Measurements from ENCODE around the gene FTCD.

FTCD gene

DNA sequence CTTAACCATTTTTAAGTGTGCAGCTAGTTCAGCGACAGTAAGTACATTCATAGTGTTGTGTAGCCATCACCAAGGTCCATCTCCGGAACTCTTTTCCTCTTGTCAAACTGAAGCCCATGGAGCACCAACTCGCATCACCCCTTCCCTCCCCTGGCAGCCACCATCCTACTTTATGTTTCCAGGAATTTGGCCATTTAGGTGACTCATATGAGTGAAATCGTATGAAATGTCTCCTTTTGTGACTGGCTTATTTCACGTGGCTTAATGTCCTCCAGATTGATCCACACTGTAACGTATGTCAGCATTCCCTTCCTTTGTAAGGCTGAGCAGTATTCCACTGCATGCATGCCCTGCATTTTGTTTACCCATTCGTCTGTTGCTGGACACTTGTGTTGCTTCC, 55.0 kb downstream of the FTCD start:
- TF ChIP-seq, protein P1, sequence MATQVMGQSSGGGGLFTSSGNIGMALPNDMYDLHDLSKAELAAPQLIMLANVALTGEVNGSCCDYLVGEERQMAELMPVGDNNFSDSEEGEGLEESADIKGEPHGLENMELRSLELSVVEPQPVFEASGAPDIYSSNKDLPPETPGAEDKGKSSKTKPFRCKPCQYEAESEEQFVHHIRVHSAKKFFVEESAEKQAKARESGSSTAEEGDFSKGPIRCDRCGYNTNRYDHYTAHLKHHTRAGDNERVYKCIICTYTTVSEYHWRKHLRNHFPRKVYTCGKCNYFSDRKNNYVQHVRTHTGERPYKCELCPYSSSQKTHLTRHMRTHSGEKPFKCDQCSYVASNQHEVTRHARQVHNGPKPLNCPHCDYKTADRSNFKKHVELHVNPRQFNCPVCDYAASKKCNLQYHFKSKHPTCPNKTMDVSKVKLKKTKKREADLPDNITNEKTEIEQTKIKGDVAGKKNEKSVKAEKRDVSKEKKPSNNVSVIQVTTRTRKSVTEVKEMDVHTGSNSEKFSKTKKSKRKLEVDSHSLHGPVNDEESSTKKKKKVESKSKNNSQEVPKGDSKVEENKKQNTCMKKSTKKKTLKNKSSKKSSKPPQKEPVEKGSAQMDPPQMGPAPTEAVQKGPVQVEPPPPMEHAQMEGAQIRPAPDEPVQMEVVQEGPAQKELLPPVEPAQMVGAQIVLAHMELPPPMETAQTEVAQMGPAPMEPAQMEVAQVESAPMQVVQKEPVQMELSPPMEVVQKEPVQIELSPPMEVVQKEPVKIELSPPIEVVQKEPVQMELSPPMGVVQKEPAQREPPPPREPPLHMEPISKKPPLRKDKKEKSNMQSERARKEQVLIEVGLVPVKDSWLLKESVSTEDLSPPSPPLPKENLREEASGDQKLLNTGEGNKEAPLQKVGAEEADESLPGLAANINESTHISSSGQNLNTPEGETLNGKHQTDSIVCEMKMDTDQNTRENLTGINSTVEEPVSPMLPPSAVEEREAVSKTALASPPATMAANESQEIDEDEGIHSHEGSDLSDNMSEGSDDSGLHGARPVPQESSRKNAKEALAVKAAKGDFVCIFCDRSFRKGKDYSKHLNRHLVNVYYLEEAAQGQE (IDR thresholded peaks at IDR 0.05; ENCODE audit: insufficient read depth in 1 of 2, low read depth in 2 of 2, low read length in 2 of 2): no peak
- TF ChIP-seq SIN3A (IDR thresholded peaks at IDR 0.05; ENCODE audit: borderline replicate concordance, insufficient read depth, low read length): no peak

DNA sequence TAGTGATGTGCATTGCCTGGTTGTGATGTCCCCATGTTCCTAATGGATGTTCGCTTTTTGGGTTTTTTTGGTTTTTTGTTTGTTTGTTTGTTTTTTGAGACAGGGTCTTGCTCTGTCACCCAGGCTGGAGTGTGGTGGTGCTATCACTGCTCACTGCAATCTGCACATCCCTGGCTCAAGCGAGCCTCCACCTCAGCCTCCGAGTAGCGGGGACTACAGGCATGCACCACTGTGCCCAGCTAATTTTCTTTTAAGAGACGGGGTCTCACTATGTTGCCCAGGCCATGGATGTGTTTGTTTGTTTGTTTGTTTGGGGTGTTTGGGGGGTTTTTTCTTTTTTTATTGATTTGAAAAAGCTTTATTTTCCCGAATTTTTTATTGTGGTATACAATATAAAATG, 55.4 kb downstream of the FTCD start:
- TF ChIP-seq TAF1 (IDR thresholded peaks at IDR 0.05; ENCODE audit: borderline replicate concordance, insufficient read depth, low read length) (no peak), SIN3A (IDR thresholded peaks at IDR 0.05; ENCODE audit: borderline replicate concordance, insufficient read depth, low read length) (no peak), FOXP2 (optimal IDR thresholded peaks at IDR 0.05; ENCODE audit: borderline replicate concordance, extremely low read depth, extremely low read length, insufficient read depth) (no peak)

DNA sequence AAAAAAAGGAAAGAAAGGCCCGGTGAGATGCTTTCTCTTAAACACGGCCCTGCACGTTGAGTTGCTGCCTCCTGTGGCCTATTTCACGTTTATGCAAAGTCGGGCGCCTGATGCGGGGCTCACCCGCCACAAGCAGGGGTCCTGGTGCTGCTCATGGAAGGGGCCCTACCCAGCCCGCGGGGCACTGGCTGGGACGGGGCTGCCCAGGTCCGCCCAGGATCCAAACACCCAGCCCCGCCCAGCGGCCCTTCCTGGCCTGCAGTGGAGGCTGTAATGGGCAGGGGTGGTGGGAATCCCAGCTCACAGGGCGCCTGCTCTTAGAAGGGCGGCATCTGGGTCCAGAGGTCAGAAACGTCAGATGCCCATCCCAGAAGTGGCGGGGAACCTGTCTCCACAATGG, 55.9 kb downstream of the FTCD start:
- TF ChIP-seq POLR2AphosphoS5 (IDR thresholded peaks at IDR 0.05; ENCODE audit: low read depth, low read length): no peak
- TF ChIP-seq, protein P1 (IDR thresholded peaks at IDR 0.05; ENCODE audit: insufficient read depth in 1 of 2, low read depth in 2 of 2, low read length in 2 of 2): no peak
- no peak for TF ChIP-seq SIN3A (IDR thresholded peaks at IDR 0.05; ENCODE audit: borderline replicate concordance, insufficient read depth, low read length)
- no peak for TF ChIP-seq FOXP2 (optimal IDR thresholded peaks at IDR 0.05; ENCODE audit: borderline replicate concordance, extremely low read depth, extremely low read length, insufficient read depth)
- TF ChIP-seq TAF1 (IDR thresholded peaks at IDR 0.05; ENCODE audit: borderline replicate concordance, insufficient read depth, low read length): no peak

DNA sequence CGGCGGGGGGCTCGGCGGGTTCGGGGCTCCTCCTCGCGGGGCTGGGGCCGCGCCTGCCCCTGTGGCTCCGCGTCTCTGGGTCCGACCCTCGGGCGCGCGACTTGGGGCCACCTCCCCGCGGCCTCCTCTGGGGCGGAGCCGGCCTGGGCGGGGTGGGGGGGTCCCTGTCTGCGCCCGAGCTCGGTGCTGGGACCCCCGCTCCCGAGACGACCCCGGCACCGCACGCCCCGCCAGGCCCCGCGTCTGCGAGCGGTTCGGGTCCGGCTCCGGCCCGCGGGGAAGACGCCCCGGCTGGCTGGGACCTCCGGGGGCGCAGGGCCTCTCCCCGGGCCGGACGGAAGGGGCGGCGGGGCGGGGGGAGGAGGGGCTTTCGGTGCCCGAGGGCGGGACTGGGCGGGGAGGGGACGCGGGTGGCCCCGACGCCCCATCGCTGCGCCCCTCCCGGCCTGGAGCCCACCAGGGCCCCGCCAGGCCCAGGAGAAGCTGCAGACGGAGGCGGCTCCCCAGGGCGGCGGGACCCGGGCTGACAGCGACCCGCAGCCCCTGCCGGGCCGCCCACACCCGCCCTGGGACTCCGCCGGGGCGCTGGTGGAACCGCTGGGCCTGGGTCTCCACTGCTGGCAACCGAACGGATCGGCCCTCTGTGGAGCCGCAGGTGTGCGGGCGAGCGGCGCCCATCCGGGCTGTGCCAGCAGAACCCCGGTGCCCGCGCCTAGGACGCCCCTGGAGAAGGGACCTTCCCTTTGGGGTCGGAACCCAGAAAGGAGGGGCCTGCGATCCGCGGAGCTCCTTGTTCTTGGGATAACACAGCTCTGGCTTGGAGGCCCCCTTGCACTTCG, 56.9 kb downstream of the FTCD start:
- no peak for TF ChIP-seq SIN3A (IDR thresholded peaks at IDR 0.05; ENCODE audit: borderline replicate concordance, insufficient read depth, low read length)
- no peak for TF ChIP-seq POLR2AphosphoS5 (IDR thresholded peaks at IDR 0.05; ENCODE audit: low read depth, low read length)
- no peak for TF ChIP-seq FOXP2 (optimal IDR thresholded peaks at IDR 0.05; ENCODE audit: borderline replicate concordance, extremely low read depth, extremely low read length, insufficient read depth)
- TF ChIP-seq, protein P1 (IDR thresholded peaks at IDR 0.05; ENCODE audit: insufficient read depth in 1 of 2, low read depth in 2 of 2, low read length in 2 of 2): no peak
- no peak for TF ChIP-seq TAF1 (IDR thresholded peaks at IDR 0.05; ENCODE audit: borderline replicate concordance, insufficient read depth, low read length)

DNA sequence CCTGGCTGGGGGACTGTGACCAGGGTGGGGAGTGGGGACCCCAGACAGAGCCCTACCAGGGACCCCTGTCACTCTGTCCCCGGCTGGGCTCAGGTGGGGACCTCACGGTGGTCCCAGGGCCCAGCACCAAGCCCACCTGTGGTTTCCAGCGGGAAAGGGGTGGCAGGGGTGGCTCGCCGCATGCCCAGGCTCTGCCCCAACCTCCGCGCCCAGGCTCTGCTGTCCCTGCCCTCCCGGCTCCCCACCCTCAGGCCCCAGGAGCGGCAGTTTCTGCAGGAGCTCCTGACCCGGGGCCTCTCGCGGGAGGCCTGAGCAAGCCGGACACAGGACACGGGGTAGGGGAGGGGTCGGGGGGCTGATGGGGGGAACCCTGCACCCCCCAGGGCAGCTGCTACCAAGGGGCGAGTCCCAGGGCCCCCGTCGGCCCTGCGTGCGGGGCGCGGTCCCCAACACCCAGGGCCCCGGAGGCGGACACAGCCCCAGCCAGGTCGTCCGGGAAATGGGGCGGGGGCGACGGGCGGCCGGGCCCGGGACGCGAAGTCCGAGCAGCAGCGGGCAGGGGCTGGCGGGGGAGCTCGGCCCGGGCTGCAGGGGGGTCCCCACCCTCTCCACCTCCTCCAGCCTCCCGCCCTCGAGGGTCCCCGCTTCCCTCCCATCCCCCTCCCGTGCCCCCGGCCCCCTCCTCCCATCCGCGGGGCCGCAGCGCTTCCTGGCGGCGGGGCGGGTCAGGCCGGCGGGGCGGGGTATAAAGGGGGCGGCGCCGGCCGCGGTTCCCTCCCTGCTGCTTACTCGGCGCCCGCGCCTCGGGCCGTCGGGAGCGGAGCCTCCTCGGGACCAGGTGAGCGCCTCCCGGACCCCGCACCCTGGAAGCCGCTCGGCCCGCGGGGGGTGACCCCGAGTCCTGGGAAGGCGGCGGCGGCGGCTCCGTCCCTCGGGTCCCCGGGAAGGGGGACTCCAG, 57.8 kb downstream of the FTCD start, which contains the start of gene COL6A2:
COL6A2 (plus strand) TSS at position 777 of the 958 bp plus-strand sequence.
- TF ChIP-seq FOXP2 (optimal IDR thresholded peaks at IDR 0.05; ENCODE audit: borderline replicate concordance, extremely low read depth, extremely low read length, insufficient read depth): no peak
- TF ChIP-seq POLR2AphosphoS5 (IDR thresholded peaks at IDR 0.05; ENCODE audit: low read depth, low read length): peak; percentile 66
- no peak for TF ChIP-seq SIN3A (IDR thresholded peaks at IDR 0.05; ENCODE audit: borderline replicate concordance, insufficient read depth, low read length)
- 0 out of 2 replicates have a peak, but pooled peaks have one; percentile 29 for TF ChIP-seq TAF1 (IDR thresholded peaks at IDR 0.05; ENCODE audit: borderline replicate concordance, insufficient read depth, low read length)
- TF ChIP-seq, protein P1 (IDR thresholded peaks at IDR 0.05; ENCODE audit: insufficient read depth in 1 of 2, low read depth in 2 of 2, low read length in 2 of 2): no peak

Measured in PFSK-1 (cell line).